HG03039 (cell line): ENCODE measurements around the gene RASGRP2.

Experiments
- ATAC-seq: cut with Tn5 transposase; IDR thresholded peaks from one replicate; pipeline ENCODE4 v1.9.1; 2021; ENCODE audit warnings: mild to moderate bottlenecking, moderate library complexity; ENCODE audit not compliant: unreplicated experiment

The RASGRP2 gene

GRCh38 chr11:64771861-64772260 lies 27.9 kb upstream of the RASGRP2 start:
- no peak for ATAC-seq

DNA sequence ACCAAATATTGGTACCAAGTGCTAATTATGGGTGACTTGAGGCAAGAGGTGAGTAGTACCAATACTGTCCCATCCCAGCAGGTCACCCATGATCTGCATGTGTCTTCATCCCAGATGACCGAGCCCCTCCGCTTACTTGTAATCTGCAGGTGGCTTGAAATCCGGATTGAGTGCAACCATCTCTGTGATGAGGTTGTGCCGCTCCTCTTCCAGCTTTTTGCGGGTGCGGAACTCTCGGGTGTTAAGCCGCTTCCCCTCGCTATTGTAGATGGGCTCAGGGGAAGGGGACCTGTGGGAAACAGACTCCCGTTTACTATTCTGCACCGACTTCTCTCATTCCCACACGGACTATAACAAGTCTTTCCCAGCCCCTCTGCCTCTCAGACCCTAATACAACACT lies 26.2 kb upstream of the RASGRP2 start:
- ATAC-seq: no peak

- ATAC-seq: no peak
Observed at GRCh38 chr11:64769283-64769682, 25.3 kb upstream of the RASGRP2 start.

GRCh38 chr11:64768300-64768694 lies 24.4 kb upstream of the RASGRP2 start:
- ATAC-seq: no peak

- ATAC-seq: no peak
Observed at GRCh38 chr11:64767344-64768299, 23.7 kb upstream of the RASGRP2 start.

DNA sequence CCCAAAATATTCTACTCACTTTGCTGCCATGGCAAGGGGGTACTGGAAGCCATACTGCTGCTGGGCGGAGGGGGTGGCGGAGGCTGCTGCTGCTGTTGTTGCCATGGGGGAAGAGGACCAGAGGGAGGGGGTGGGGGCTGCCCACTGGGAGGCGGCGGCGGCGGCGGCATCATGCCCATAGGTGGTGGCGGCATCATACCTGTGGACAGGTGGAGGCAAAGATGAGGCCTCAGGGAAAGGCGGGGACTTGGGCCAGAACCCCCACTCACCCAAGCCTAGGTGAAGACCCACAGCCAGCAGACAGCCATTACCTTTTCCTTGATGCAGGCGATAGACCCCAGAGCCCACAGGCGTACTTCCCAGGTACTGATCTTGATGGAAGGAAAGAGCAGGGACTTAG lies 22.9 kb upstream of the RASGRP2 start:
- ATAC-seq: no peak

DNA sequence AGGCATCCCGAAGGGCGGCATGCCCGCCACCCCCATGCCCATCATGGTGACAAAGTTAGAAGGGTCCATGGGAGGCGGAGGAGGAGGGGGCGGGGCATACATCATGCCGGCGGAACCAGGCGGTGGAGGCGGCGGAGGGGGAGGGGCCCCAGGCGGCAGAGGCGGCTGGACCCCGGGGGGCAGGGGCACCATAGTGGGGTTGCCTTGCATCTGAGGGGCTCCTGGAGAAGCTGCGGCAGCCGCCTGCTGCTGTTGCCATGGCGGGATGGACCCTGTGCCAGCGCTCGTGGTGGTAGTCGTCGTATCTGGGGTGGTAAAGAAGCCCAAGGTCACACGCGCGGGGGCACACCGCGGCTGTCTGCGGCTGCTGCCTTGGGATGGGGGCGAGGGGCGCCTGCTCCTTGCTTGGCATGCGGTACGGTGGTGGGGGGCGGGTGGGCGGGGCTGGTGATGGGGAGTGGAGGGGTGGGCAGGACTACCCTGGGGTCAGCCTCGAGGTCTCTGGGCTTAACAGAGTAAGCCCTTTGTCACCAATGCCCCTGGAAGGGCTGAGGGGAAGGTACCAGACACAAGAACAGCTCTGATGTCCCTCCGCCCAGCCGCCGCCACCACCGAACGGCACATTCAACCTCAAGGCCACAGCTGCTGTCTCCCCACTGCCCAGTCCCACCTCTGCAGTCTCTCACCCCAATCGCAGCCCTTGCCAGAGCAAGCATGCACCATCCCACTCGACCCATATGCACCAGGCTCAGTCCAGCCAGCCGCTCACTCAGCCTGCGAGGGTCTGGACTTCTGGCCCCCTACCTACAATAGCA lies 22.1 kb upstream of the RASGRP2 start:
- ATAC-seq: no peak

GRCh38 chr11:64765291-64765850 lies 21.4 kb upstream of the RASGRP2 start:
- no peak for ATAC-seq

GRCh38 chr11:64764753-64765152 lies 20.8 kb upstream of the RASGRP2 start:
- ATAC-seq: no peak

DNA sequence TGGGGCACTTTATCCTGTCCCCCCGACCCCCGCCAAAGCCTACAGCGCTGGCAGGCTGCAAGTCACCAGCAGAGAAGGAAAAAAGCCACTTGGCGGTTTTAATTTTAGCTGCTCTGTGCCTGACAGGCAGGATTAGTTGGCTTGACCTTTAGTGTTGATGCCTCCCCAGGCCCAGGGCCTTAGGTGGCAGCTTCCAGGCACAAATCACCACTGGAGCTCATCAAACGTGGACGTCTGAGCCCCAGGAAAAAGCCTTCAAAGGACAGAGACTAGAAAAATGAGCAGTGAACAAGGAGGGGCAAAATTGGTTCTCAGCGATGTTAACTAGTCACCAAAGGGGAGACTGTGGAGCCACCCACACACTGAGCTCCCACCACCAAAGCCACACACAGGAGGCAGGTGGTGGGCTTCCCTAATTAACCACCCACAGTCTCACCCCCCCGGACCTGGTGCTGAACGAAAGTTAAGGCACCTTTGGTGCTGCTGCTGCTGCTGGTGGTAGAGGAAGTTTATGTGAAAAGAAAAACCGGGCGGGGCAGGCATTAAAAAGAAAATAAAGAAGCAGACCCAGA lies 20.2 kb upstream of the RASGRP2 start:
- ATAC-seq: no peak

DNA sequence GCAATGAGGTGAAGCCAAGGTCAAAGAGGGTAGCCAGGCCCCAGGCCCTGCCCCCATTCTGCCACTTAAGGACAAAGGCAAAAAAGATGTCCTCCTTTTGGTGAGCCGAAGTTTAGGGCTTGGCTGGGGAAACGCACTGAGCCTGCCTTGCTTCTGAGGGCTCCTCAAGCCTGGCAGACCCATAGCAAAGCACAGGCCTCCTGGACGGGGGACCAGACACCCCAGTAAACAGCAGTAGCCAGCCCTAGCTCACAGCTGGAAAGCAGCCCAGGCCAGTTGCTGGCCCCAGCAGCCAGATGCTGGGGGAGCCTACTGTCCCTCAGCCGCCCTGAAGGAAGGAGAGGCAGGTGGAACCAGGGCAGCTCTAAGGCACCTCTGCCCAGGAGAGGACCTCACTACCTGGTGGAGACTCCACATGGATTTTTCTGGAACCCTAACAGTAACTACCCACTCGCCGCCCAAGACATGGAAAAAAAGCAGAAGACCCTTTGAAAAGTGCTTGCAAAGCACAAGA lies 19.6 kb upstream of the RASGRP2 start:
- no peak for ATAC-seq

DNA sequence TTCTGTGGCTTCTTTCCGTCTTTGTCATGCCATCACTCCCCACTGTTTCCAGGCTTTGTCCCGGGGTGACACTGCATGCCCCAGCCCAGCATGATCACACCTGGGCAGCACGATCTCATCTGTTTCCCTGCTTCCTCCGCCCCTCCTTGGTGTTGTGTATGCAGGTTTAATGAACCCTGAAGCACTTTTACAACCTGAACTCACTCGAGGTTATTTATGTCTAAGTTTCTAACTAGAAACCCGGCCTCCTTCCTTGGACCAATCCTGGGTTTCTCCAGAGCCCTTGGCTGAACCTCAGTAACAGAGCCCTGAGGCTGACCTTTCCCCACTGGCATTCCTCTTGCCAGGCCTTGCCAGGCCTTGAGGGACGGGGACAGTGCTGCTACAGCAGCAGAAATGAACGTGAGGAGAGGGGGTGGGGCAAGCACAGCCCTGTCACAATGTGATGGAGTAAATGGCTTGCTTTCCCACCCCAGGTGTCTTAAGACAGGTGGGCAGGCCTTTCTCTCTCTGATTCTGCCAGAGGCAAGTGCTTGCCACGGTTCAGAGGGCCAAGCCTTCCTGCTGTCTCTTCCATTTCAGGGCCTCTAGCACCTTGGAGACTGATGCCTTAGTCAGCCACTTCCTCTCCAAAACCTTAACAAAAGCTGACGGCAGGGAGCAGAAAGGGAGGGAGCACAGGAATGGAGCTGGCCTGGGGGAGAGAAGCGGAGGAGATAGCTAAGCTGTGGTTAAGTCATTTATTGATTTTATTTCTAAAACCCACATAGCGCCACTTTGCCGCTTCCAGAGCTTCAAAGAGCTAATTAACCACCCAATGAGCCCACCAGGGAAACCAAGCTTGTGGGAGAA lies 19.0 kb upstream of the RASGRP2 start:
- no peak for ATAC-seq

DNA sequence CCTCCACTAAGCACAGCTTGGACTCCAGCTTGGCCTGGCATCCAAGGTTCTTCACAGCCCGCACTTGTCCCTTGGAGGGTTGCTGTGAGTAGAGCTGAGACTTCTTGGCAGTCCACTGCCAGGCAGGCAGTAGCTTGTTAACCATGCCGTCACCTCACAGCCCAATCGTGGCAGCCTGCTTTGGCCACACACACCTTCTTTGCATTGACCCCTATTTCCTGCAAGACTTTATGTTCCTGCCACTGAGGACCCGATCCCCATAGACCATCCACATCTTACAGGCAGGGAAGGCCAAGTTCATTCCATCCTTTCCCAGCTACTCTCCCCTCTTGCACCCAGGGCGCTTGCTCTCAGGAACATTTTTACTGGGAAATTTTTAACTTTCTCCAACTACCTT lies 18.3 kb upstream of the RASGRP2 start:
- no peak for ATAC-seq

GRCh38 chr11:64760759-64761420 lies 16.9 kb upstream of the RASGRP2 start:
- ATAC-seq: no peak

- ATAC-seq: no peak
Observed at GRCh38 chr11:64759722-64760719, 16.1 kb upstream of the RASGRP2 start, which contains the start of gene PYGM. Gene PYGM (minus strand): TSS chr11:64759974. CDS start chr11:64759898, 76 bp downstream.

DNA sequence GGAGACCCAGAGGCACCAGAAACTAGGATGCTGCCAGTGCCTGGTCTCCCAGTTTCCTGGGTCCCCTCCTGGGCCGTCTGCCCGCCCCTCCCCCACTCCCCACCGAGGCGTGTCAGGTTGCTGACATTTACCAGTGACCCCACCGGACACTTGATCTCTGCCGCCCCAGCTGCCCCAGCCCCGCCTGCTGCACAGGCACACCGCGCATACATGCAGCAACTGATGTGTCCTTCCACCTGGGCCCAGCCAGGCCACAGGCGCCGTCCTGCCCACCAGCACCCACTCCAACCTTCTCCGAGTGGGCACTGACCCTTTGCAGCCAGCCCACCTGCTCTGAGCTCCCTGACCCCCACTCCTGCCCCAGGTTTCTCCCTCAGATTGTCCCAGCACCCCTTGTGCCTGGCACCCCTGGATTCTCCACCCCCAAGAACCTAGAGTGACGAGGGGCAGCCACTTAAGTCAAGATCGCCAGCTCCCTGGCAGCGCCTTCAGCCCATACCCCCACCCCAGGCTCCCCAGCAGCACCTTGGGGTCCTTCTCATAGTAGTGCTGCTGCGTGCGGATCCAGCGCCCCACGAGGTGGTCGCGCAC lies 15.3 kb upstream of the RASGRP2 start:
- ATAC-seq: no peak

DNA sequence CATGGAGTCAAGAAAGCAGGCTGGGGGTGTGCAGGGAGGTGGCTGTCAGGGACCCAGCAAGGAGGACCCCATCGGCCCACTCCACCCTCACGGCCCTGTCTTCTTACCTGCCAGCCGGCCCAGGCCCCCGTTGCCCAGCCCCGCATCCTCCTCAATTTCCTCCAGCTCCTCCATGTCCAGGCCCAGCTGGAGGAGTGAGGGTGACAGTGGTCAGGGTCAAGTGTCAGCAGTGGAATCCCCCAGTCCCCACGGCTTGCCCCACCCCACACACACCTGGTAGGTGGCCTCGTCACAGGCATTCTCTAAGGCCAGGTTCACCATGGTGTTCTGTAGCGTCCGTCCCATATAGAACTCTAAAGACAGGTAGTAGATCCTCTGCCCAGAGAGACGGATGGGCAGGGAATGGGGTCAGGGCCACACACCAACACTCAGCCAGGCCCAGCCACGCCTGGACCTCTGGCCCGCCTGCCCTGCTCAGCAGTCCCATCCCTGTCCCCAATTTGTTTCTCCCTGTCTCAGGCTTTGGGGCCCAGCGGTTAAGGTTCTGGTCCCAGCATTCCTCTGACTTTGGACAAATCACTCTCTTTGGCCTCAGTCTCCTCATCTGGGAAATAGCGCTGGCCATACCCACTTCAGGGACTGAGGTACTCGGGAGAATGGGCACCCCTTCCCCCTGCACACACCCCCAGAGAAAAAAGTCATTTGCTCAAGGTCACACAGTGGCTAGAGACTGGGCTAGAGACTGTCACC lies 14.6 kb upstream of the RASGRP2 start:
- ATAC-seq: no peak
